GM19193 (cell line): ENCODE measurements around the gene TENM4.

Experiments used
- POLR2A ChIP-seq: IDR thresholded peaks from 4 replicates; pipeline ENCODE4 v1.6.1; 2011; ENCODE audit not compliant: insufficient read depth, insufficient read length; ENCODE audit errors: extremely low read depth

The TENM4 gene

GRCh38 chr11:79022265-79022664 lies 418.6 kb downstream of the TENM4 start:
- TF ChIP-seq POLR2A, result no peak

- TF ChIP-seq POLR2A, result no peak
These were observed 419.2 kb downstream of the TENM4 start for GRCh38 chr11:79021601-79022000.

- TF ChIP-seq POLR2A, result no peak
These were observed 420.9 kb downstream of the TENM4 start for GRCh38 chr11:79019975-79020374.

- TF ChIP-seq POLR2A, result no peak
These were observed 421.6 kb downstream of the TENM4 start for GRCh38 chr11:79019277-79019676.

GRCh38 chr11:79018371-79018849 lies 422.4 kb downstream of the TENM4 start:
- no peak for TF ChIP-seq POLR2A

GRCh38 chr11:79017811-79018210 lies 423.0 kb downstream of the TENM4 start:
- no peak for TF ChIP-seq POLR2A

GRCh38 chr11:79013509-79013908 lies 427.3 kb downstream of the TENM4 start:
- TF ChIP-seq POLR2A, result no peak

- TF ChIP-seq POLR2A, result no peak
These were observed 429.5 kb downstream of the TENM4 start for GRCh38 chr11:79011357-79011756.

GRCh38 chr11:79007771-79008402 lies 432.9 kb downstream of the TENM4 start:
- TF ChIP-seq POLR2A, result no peak

GRCh38 chr11:79006854-79007253 lies 434.0 kb downstream of the TENM4 start:
- TF ChIP-seq POLR2A, result no peak

GRCh38 chr11:78996007-78996406 lies 444.8 kb downstream of the TENM4 start:
- TF ChIP-seq POLR2A, result no peak

- TF ChIP-seq POLR2A, result no peak
These were observed 445.7 kb downstream of the TENM4 start for GRCh38 chr11:78995171-78995570.

GRCh38 chr11:78993802-78994430 lies 446.9 kb downstream of the TENM4 start:
- TF ChIP-seq POLR2A, result no peak

GRCh38 chr11:78991681-78992080 lies 449.1 kb downstream of the TENM4 start:
- TF ChIP-seq POLR2A, result no peak

GRCh38 chr11:78990261-78990660 lies 450.6 kb downstream of the TENM4 start:
- no peak for TF ChIP-seq POLR2A

- no peak for TF ChIP-seq POLR2A
These were observed 453.1 kb downstream of the TENM4 start for GRCh38 chr11:78987748-78988147.
